Lung (tissue), 12 donors: ENCODE results near the gene TDRD9. TPM values are rescaled to one million over a fixed set of nuclear protein-coding genes. Genes with fewer than 3 reads are reported as not detected.

Experiments used
- ATAC-seq: fragments of 200-7000 bp; cut with Tn5 transposase; one replicate; pipeline ENCODE4 v1.9.1; 2020; ENCODE audit warnings: moderate number of reproducible peaks; ENCODE audit not compliant: insufficient read depth, low FRiP score
- DNase-seq, 3 donors: peaks; one replicate each; pipeline ENCODE4 v3.0.0-alpha.2; 2013 to 2017
- H3K27ac ChIP-seq, 2 donors: one replicate each; pipeline ENCODE4 v1.5.1; 2013; ENCODE audit warnings: mild to moderate bottlenecking in 2 of 2, moderate library complexity in 2 of 2, control low read depth in 1 of 2, inconsistent platforms in 1 of 2, low read depth in 1 of 2, low read length in 1 of 2
- H3K27me3 ChIP-seq, 3 donors: one replicate each; pipeline ENCODE4 v1.5.1; 2013; ENCODE audit warnings: low read length in 2 of 3; ENCODE audit not compliant: control insufficient read depth in 3 of 3, insufficient read depth in 3 of 3
- H3K36me3 ChIP-seq, 4 donors: one replicate each; pipeline ENCODE4 v1.5.1; 2013; ENCODE audit warnings: low read length in 4 of 4, mild to moderate bottlenecking in 1 of 4, moderate library complexity in 1 of 4; ENCODE audit not compliant: control insufficient read depth in 4 of 4, insufficient read depth in 4 of 4
- H3K4me1 ChIP-seq, 5 donors: one replicate each; pipeline ENCODE4 v1.5.1; 2013; ENCODE audit warnings: low read length in 5 of 5, mild to moderate bottlenecking in 2 of 5, moderate library complexity in 1 of 5; ENCODE audit not compliant: control insufficient read depth in 5 of 5, insufficient read depth in 5 of 5
- H3K4me3 ChIP-seq: one replicate; pipeline ENCODE4 v1.5.1; 2013; ENCODE audit warnings: mild to moderate bottlenecking, control low read depth, moderate library complexity
- H3K9ac ChIP-seq, 2 donors: one replicate each; pipeline ENCODE4 v1.5.1; 2013; ENCODE audit warnings: low read length in 2 of 2, control low read depth in 1 of 2; ENCODE audit not compliant: insufficient read depth in 1 of 2
- H3K9me3 ChIP-seq, 4 donors: one replicate each; pipeline ENCODE4 v1.5.1; 2013; ENCODE audit warnings: low read length in 3 of 4, mild to moderate bottlenecking in 1 of 4, moderate library complexity in 1 of 4; ENCODE audit not compliant: control insufficient read depth in 4 of 4, insufficient read depth in 3 of 4
- WGBS, 2 donors: extraction: QIAGEN DNeasy Blood & Tissue Kit; methylation state at CpG; one replicate each; pipeline ENCODE4 v1.1.7; 2013; 5-methylcytosine and 5-hydroxymethylcytosine counted together
- polyA plus RNA-seq, 2 donors: library from polyadenylated mRNA; stranded (reverse); fragments of 200-250 nt; gene quantifications; one replicate each; pipeline ENCODE4 v1.2.1, GENCODE V29; 2013
- total RNA-seq, 2 donors: library from RNA; depleted of rRNA in 1 of 2; stranded (reverse); fragments of >200 nt in 1 of 2; gene quantifications; one replicate each; pipeline ENCODE4 v1.2.1, GENCODE V29; 2014 to 2021
- TF ChIP-seq, protein P1 (sequence below): IDR thresholded peaks from 2 replicates; pipeline ENCODE4 v1.5.1; 2012; ENCODE audit warnings: mild to moderate bottlenecking; ENCODE audit errors: control extremely low read depth, extremely low read depth
- donor health status: control.
- donor health status: control.
- donor health status: Bipolar disorder and iron deficiency.
- donor health status: healthy.
- donor health status: DM: yes; HTN: yes; CAD: no.

The TDRD9 gene
- total and polyA plus RNA-seq, 4 donors, result 2.3 to 8.6 (median 5.3) TPM

DNA sequence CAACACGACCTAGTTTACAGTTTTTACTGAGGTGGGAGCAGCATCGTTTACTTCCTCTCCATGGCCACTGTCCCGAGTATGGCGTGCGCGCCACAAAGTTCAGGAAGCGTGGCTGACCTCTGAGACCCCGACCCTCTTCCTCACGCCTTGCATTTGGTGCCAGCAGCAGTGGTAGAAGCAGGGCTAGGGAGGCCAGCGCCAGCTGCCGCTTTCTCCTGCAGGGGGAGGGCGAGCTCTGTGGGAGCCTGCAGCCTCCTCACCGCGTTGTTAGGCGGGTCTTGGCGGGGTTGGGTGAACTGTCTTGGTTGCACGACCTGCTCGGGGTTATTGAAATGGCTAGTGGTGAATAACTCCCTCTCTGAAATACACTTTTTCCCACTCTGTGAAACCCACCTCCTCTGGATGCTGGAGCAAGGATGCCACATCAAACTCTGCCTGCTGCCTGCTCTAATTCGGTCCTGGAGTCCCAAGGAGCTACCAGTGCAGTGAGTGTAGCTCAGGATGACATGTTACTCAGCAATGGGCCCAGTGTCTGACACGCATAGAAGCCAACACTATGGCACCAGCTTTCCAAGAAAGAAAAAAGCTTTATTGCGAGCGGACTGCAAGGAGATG, 22.3 kb upstream of the TDRD9 start:
- WGBS, 2 donors, result 30 to 49% methylated on average over 22 of the region's 22 CpGs
- Histone ChIP-seq H3K27me3 (no peaks in the 10 kb centered on the region), H3K4me1 (peaks cover 0 to 20% (median 0%) of the 10 kb centered on the region in 5 donors), H3K27ac (no peak overlapping the region), H3K36me3 (no peaks in the 10 kb centered on the region), H3K4me3 (no peak overlapping the region), H3K9ac (no peak overlapping the region), H3K9me3 (no peaks in the 10 kb centered on the region)
- DNase-seq (no peak), ATAC-seq (no peak)
- TF ChIP-seq, protein P1, sequence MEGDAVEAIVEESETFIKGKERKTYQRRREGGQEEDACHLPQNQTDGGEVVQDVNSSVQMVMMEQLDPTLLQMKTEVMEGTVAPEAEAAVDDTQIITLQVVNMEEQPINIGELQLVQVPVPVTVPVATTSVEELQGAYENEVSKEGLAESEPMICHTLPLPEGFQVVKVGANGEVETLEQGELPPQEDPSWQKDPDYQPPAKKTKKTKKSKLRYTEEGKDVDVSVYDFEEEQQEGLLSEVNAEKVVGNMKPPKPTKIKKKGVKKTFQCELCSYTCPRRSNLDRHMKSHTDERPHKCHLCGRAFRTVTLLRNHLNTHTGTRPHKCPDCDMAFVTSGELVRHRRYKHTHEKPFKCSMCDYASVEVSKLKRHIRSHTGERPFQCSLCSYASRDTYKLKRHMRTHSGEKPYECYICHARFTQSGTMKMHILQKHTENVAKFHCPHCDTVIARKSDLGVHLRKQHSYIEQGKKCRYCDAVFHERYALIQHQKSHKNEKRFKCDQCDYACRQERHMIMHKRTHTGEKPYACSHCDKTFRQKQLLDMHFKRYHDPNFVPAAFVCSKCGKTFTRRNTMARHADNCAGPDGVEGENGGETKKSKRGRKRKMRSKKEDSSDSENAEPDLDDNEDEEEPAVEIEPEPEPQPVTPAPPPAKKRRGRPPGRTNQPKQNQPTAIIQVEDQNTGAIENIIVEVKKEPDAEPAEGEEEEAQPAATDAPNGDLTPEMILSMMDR, result no peak

DNA sequence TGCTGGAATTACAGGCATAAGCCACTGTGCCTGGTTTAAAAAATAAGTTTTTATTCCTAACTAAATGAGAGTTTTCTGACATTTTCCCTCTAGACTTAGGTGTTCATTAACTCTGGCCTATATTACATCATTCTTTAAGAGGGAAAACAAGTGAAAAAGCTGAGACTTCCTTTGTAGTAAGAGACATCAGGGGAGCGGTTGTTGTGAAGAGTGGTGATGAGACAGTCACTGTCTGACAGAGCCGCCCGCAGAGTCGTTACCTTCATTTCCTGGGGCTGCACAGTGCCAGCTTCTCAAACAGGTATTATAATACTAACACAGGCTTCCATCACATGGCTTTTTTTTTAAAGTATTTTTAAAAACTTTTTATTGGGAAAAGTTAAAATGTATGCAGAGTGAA, 19.7 kb upstream of the TDRD9 start:
- no peak overlapping the region for H3K4me3 ChIP-seq
- no peak for ATAC-seq
- TF ChIP-seq, protein P1, result no peak
- no peaks in the 10 kb centered on the region for H3K27me3 ChIP-seq
- no peak overlapping the region for H3K9ac ChIP-seq
- H3K27ac ChIP-seq, result no peak overlapping the region
- DNase-seq, result no peak
- WGBS, 2 donors, result 92 to 93% methylated on average over 4 of the region's 4 CpGs
- no peaks in the 10 kb centered on the region for H3K9me3 ChIP-seq
- peaks cover 0 to 20% (median 0%) of the 10 kb centered on the region in 5 donors for H3K4me1 ChIP-seq
- H3K36me3 ChIP-seq, result peaks cover 8 to 14% (median 11%) of the 10 kb centered on the region in 4 donors

DNA sequence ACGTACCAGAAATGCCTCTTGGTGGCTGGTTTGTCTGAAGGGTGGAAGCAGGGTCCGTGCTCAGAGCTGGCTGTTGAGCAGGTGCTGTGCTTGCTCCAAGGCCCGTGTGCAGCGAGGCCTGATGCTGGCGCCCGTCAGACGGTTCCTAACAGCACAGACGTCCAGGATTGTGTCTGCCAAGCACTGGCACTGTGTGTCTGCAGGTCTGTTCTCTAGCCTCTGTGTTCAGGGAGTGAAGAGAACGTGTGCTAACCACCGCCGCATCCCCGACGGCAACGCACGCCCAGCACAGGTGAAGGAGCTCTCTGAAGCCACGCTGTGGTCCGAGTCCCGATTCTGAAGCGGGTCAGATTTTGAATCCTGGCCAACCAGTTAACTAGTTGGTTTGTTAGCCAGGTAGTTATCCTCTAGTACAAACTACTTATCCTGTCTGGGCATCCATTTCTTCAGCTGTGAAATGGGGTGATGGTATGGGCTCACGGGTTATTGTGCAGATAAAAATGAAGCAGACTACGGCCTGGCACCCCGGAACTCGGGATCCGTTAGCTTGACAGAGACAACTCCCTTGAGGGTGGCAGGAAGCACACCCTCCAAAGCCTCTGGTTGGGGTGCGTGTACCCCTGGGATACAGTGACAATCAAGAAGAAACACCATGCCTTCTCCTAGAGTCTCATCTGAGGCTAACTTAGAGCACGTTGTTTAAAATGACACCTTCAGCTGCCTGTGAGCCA, 18.6 kb upstream of the TDRD9 start:
- peak overlapping the region in 1 of 2 donors; percentile 59 for H3K27ac ChIP-seq
- ATAC-seq, result no peak
- H3K4me3 ChIP-seq, result no peak overlapping the region
- H3K27me3 ChIP-seq, result no peaks in the 10 kb centered on the region
- TF ChIP-seq, protein P1, result no peak
- 83 to 88% methylated on average over 26 of the region's 26 CpGs for WGBS, 2 donors
- peaks cover 11 to 21% (median 17%) of the 10 kb centered on the region in 4 donors for H3K36me3 ChIP-seq
- no peak overlapping the region for H3K9ac ChIP-seq
- peaks cover 0 to 16% (median 0%) of the 10 kb centered on the region in 5 donors for H3K4me1 ChIP-seq
- no peaks in the 10 kb centered on the region for H3K9me3 ChIP-seq
- DNase-seq, result no peak
